Measurements from ENCODE around the gene NOTCH4. TPM values are rescaled to one million over a fixed set of nuclear protein-coding genes. Genes with fewer than 3 reads are reported as not detected.
A peak's percentile ranks its signal among the peaks of the same experiment; 100 is the strongest.
"Not testable (repeated sequence)": the region's sequence is repeated elsewhere in the genome, so short reads cannot be mapped to it uniquely, and the experiment has no call there.

Gene NOTCH4
- total and polyA plus RNA-seq, 2 experiments from 2014 or later = 0.65 to 1.2 TPM

DNA sequence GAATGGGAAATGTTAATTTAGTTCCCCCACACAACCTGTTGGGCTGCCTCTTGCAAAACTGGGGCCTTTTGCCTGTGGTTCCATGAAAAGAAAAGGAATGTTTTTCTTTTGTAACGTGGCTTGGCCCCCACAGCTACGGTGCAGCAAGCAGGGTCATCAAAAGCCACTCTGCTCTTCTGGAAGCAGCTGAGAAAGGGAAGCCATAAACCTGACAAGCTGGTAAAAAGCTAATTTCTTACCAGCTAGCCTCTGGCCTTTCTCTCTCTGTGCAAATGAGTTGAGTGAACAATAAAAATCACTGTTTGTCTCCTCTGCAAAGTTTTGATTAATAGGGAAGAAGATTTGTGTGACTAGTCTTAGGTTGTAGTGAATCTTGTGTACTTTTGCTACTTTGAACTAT lies 23.5 kb upstream of the NOTCH4 start:
- no peaks in the 10 kb centered on the region for H3K9me2 ChIP-seq (ENCODE audit: insufficient read depth)
- H4K20me1 ChIP-seq (ENCODE audit: insufficient read depth) = no peaks in the 10 kb centered on the region
- no peak overlapping the region for H3K4me2 ChIP-seq (ENCODE audit: unreplicated experiment)
- no peak overlapping the region for H3K9ac ChIP-seq
- H3K9me3 ChIP-seq (ENCODE audit: low read depth) = no peaks in the 10 kb centered on the region
- 11 to 18% methylated on average over 2 of the region's 2 CpGs for WGBS, 2 experiments (ENCODE audit: low coverage in 1 of 2, low lambda C conversion rate in 2 of 2, missing lambda C conversion rate in 2 of 2)
- DNase-seq = no peak
- H3K4me1 ChIP-seq (ENCODE audit: insufficient read depth) = peaks cover 5% of the 10 kb centered on the region; the same call in 1 of the 2 replicates
- H3K27me3 ChIP-seq (replicated peaks; ENCODE audit: insufficient read depth) = no peaks in the 10 kb centered on the region
- H3K4me3 ChIP-seq = no peak overlapping the region
- H3K79me2 ChIP-seq (ENCODE audit: insufficient read depth) = no peaks in the 10 kb centered on the region
- TF ChIP-seq EZH2phosphoT487 (IDR thresholded peaks at IDR 0.05; ENCODE audit: insufficient read depth, low read depth) (no peak), EZH2 (IDR thresholded peaks at IDR 0.05; ENCODE audit: insufficient read depth, poor library complexity, severe bottlenecking) (no peak)
- H3K36me3 ChIP-seq (ENCODE audit: low read depth) = no peaks in the 10 kb centered on the region
- no peak overlapping the region for H3K27ac ChIP-seq
- in situ Hi-C loops (cut with MboI) = loop anchor here (25.0 kb wide), 1 partner anchor 165 kb away; the partner anchor contains the start of gene BTNL2
- no peaks in the 10 kb centered on the region for H3F3A ChIP-seq (ENCODE audit: insufficient read depth)
- H2AFZ ChIP-seq = no peak overlapping the region

DNA sequence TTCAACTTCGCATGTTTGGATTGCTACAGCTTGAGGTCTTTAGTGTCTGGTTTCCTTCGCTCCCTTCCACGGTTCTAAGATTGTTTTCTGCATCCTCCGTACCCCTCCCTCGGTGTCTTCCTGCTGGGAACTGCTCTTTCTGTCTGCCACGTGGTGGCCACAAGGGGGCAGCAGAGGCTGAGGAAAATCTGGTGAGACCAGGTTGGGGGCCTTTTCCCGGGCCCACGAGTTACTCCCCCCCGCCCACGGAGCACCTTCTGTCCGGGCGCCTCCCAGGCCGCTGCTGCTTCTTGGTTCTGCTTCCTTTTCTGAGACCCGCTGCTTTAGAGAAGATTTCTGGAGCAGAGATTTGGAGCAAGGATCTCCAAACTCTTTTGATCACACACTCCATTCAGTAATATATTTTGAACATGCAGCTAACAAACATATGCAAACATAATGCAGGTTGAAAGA lies 21.1 kb upstream of the NOTCH4 start:
- peak overlapping the region; percentile 77 for H3K4me2 ChIP-seq (ENCODE audit: unreplicated experiment)
- H3K4me1 ChIP-seq (ENCODE audit: insufficient read depth) = peaks cover 5% of the 10 kb centered on the region; the same call in 1 of the 2 replicates
- in situ Hi-C loops (cut with MboI) = loop anchor here (25.0 kb wide), 1 partner anchor 167 kb away; the partner anchor contains the start of gene BTNL2
- H3K79me2 ChIP-seq (ENCODE audit: insufficient read depth) = no peaks in the 10 kb centered on the region
- no peaks in the 10 kb centered on the region for H3K9me3 ChIP-seq (ENCODE audit: low read depth)
- TF ChIP-seq EZH2 (IDR thresholded peaks at IDR 0.05; ENCODE audit: insufficient read depth, poor library complexity, severe bottlenecking) = no peak
- TF ChIP-seq EZH2phosphoT487 (IDR thresholded peaks at IDR 0.05; ENCODE audit: insufficient read depth, low read depth) = no peak
- H3K9ac ChIP-seq = peak overlapping the region; percentile 61
- peak; percentile 82 for DNase-seq
- WGBS, 2 experiments (ENCODE audit: low coverage in 1 of 2, low lambda C conversion rate in 2 of 2, missing lambda C conversion rate in 2 of 2) = 0% methylated on average over 14 of the region's 14 CpGs
- H3F3A ChIP-seq (ENCODE audit: insufficient read depth) = no peaks in the 10 kb centered on the region
- H3K36me3 ChIP-seq (ENCODE audit: low read depth) = no peaks in the 10 kb centered on the region
- H3K27ac ChIP-seq = no peak overlapping the region
- no peaks in the 10 kb centered on the region for H4K20me1 ChIP-seq (ENCODE audit: insufficient read depth)
- peak overlapping the region; percentile 93 for H2AFZ ChIP-seq
- H3K9me2 ChIP-seq (ENCODE audit: insufficient read depth) = no peaks in the 10 kb centered on the region
- no peaks in the 10 kb centered on the region for H3K27me3 ChIP-seq (replicated peaks; ENCODE audit: insufficient read depth)
- peak overlapping the region; percentile 60 for H3K4me3 ChIP-seq

DNA sequence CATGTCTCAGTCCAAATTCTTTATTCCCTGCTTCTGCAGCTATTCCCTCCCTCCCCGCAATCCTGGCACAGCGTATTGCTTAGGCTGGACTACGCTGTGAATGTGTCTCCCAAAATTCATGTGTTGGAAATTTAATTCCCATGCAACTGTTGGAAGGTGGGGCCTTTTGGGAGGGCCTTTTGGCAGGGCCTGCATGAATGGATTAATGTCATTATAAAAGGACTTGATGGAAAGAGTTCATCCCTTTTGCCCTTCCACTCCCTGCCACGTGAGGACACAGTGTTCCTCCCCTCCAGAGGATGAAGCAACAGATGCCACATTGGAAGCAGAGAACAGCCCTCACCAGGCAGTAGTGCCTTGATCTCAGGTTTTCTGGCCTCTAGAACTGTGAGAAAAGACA lies 20.4 kb upstream of the NOTCH4 start:
- Histone ChIP-seq H4K20me1 (ENCODE audit: insufficient read depth) (no peaks in the 10 kb centered on the region), H3K4me3 (peak overlapping the region; percentile 60), H3K9me3 (ENCODE audit: low read depth) (no peaks in the 10 kb centered on the region), H3K36me3 (ENCODE audit: low read depth) (no peaks in the 10 kb centered on the region), H3K9ac (peak overlapping the region; percentile 61), H3K79me2 (ENCODE audit: insufficient read depth) (no peaks in the 10 kb centered on the region), H3K4me2 (ENCODE audit: unreplicated experiment) (peak overlapping the region; percentile 77), H3K27me3 (replicated peaks; ENCODE audit: insufficient read depth) (no peaks in the 10 kb centered on the region), H3F3A (ENCODE audit: insufficient read depth) (no peaks in the 10 kb centered on the region), H3K27ac (no peak overlapping the region), H3K9me2 (ENCODE audit: insufficient read depth) (no peaks in the 10 kb centered on the region), H2AFZ (peak overlapping the region; percentile 93), H3K4me1 (ENCODE audit: insufficient read depth) (peaks cover 5% of the 10 kb centered on the region; the same call in 1 of the 2 replicates)
- peak; percentile 60 for DNase-seq
- TF ChIP-seq EZH2 (IDR thresholded peaks at IDR 0.05; ENCODE audit: insufficient read depth, poor library complexity, severe bottlenecking) = no peak
- no peak for TF ChIP-seq EZH2phosphoT487 (IDR thresholded peaks at IDR 0.05; ENCODE audit: insufficient read depth, low read depth)
- in situ Hi-C loops (cut with MboI) = loop anchor here (25.0 kb wide), 1 partner anchor 168 kb away; the partner anchor contains the start of gene BTNL2
- WGBS, 2 experiments (ENCODE audit: low coverage in 1 of 2, low lambda C conversion rate in 2 of 2, missing lambda C conversion rate in 2 of 2) = 37 to 41% methylated on average over 4 of the region's 4 CpGs

DNA sequence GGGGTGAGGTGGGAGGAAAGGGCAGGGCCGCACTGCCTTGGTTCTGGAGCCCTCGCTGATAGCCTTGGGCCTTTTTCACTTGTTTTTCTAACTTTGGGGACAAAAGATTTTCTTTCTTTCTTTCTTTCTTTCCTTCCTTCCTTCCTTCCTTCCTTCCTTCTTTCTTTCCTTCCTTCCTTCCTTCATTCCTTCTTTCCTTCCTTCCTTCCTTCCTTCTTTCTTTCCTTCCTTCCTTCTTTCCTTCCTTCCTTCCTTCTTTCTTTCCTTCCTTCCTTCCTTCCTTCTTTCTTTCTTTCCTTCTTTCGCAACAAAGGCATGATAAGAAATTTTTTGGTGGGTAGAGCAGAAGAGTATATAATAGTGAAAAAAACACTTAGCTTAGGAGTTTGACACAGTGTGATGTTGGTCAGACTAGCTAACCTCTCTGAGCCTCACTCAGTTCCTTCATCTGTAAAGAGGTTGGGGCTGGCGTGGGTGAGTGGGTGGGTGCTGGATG lies 18.5 kb upstream of the NOTCH4 start:
- not testable (repeated sequence) for H3K4me2 ChIP-seq (ENCODE audit: unreplicated experiment); H3K9me2 ChIP-seq (ENCODE audit: insufficient read depth); H3K27me3 ChIP-seq (replicated peaks; ENCODE audit: insufficient read depth); DNase-seq; H3K36me3 ChIP-seq (ENCODE audit: low read depth); H3K79me2 ChIP-seq (ENCODE audit: insufficient read depth); H3K9ac ChIP-seq; H4K20me1 ChIP-seq (ENCODE audit: insufficient read depth); H3K4me3 ChIP-seq; H3K9me3 ChIP-seq (ENCODE audit: low read depth); H3K27ac ChIP-seq; H2AFZ ChIP-seq; H3K4me1 ChIP-seq (ENCODE audit: insufficient read depth); H3F3A ChIP-seq (ENCODE audit: insufficient read depth)
- 87 to 92% methylated on average over 4 of the region's 4 CpGs for WGBS, 2 experiments (ENCODE audit: low coverage in 1 of 2, low lambda C conversion rate in 2 of 2, missing lambda C conversion rate in 2 of 2)
- in situ Hi-C loops (cut with MboI) = loop anchor here (25.0 kb wide), 1 partner anchor 170 kb away; the partner anchor contains the start of gene BTNL2
